ENCODE results near the gene PTK7. TPM values are rescaled to one million over a fixed set of nuclear protein-coding genes. Genes with fewer than 3 reads are reported as not detected.
"Not testable (repeated sequence)": the region's sequence is repeated elsewhere in the genome, so short reads cannot be mapped to it uniquely, and the experiment has no call there.

PTK7 gene
- total RNA-seq, 1 donor from 2014 or later: 308 TPM

DNA sequence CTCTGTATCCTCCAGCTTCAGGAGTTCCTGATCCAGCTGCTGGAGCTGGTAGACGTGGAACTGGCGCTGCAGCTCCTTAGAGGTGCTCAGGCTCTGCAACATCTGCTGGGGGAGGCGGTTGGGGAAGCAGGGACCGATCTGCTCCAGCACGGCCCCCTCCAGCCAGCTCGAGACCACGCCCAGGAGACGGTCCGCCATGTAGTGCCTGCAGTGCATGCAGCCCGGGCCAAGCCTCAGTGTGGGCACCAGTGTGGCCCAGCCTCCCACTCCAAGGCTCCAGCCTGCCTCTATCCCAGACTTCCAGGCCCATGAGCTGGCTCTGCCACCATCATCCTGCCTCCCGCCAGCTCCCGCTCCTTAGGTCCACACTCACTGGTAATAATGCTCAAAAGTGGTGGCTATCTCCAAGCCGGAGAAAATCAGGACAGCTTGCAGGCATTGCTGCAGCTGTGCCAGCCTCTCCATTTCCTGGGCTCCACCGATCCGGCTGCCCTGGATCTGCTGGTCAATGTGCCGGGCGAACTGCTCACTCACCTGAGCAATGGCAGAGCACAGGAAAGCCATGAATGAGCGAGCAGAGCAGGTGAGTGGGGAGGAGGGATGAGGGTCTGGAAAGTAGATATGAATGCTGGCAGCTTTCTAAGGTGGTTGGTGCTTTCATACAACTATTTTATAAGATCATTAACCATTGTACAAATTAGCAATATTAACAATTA lies 35.4 kb upstream of the PTK7 start:
- no peaks in the 10 kb centered on the region for H3K4me1 Mint-ChIP-seq
- TF ChIP-seq, protein P1, sequence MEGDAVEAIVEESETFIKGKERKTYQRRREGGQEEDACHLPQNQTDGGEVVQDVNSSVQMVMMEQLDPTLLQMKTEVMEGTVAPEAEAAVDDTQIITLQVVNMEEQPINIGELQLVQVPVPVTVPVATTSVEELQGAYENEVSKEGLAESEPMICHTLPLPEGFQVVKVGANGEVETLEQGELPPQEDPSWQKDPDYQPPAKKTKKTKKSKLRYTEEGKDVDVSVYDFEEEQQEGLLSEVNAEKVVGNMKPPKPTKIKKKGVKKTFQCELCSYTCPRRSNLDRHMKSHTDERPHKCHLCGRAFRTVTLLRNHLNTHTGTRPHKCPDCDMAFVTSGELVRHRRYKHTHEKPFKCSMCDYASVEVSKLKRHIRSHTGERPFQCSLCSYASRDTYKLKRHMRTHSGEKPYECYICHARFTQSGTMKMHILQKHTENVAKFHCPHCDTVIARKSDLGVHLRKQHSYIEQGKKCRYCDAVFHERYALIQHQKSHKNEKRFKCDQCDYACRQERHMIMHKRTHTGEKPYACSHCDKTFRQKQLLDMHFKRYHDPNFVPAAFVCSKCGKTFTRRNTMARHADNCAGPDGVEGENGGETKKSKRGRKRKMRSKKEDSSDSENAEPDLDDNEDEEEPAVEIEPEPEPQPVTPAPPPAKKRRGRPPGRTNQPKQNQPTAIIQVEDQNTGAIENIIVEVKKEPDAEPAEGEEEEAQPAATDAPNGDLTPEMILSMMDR (IDR thresholded peaks at IDR 0.05; ENCODE audit: unreplicated experiment): no peak
- no peak overlapping the region for H3K27ac Mint-ChIP-seq
- H3K4me3 Mint-ChIP-seq: no peak overlapping the region
- no peak for DNase-seq (ENCODE audit: low spot score in 2 of 2, unreplicated experiment in 2 of 2)
- peaks cover 52% of the 10 kb centered on the region for H3K36me3 Mint-ChIP-seq
- H3K9me3 Mint-ChIP-seq: no peaks in the 10 kb centered on the region
- H3K27me3 Mint-ChIP-seq (ENCODE audit: low read depth): no peaks in the 10 kb centered on the region

DNA sequence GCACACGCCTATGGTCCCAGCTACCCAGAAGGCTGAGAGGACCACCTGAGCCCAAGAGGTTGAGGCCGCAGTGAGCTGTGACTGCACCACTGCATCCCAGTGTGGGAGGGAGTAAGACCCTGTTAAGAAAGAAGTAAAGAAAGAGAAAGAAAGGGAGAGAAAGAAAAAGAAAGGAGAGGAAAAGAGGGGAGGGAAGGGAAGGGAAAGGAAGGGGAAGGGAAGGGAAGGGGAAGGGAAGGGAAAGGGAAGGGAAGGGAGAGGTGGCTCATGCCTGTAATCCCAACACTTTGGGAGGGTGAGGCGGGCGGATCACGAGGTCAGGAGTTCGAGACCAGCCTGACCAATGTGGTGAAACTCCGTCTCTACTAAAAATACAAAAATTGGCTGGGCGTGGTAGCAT lies 34.6 kb upstream of the PTK7 start:
- H3K4me3 Mint-ChIP-seq; H3K4me1 Mint-ChIP-seq; H3K9me3 Mint-ChIP-seq; DNase-seq (ENCODE audit: low spot score in 2 of 2, unreplicated experiment in 2 of 2); H3K27me3 Mint-ChIP-seq (ENCODE audit: low read depth); H3K27ac Mint-ChIP-seq: not testable (repeated sequence)
- H3K36me3 Mint-ChIP-seq: peaks cover 56% of the 10 kb centered on the region

DNA sequence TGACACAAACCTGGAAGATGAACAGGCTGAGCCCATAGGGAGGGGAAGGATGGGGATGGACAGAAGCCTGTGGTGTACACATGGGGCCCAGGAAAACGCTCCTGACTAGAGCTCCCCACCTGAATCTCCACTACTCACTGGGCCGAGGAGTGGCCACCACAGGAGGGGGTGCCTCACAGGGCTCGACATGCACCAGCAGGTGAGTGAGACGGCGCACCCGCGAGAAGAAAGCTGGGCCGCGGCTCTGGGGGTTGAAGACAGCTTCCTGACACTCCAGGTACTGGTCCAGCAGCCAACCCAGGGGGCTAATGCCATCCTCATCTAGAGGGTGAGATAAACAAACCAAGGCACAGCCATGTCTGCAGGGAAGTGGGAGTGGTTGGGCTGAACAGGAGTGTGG lies 32.8 kb upstream of the PTK7 start:
- H3K36me3 Mint-ChIP-seq: peaks cover 50% of the 10 kb centered on the region
- DNase-seq (ENCODE audit: low spot score in 2 of 2, unreplicated experiment in 2 of 2): no peak

DNA sequence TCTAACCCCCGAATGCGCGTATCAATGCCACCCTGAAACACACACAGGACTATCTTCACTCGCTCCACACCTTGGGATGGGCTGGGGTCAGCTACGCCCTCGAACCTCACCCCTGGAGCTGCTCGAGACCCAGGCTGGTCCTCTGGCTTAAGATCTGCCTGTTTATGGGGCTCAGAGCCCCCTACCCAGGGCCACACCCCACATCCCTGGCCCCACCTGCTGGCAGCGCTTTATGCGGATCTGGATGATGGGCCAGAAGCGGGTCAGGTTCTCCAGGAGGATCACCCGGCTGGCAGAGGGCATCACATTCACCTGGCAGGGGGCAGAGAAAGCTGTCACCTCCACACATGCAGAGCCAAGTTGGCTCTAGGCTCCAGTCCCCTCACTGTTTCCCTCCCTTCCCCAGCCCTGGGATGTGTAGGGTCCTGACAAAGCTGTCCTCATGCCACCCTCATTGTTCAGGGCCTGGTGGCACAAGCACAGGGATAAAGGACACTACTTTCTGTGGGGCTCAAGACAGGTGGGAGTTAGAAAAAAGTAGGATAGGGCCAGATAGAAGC lies 30.7 kb upstream of the PTK7 start:
- no peak overlapping the region for H3K27ac Mint-ChIP-seq
- no peak overlapping the region for H3K4me3 Mint-ChIP-seq
- no peak for DNase-seq (ENCODE audit: low spot score in 2 of 2, unreplicated experiment in 2 of 2)
- peaks cover 49% of the 10 kb centered on the region for H3K36me3 Mint-ChIP-seq
- H3K9me3 Mint-ChIP-seq: no peaks in the 10 kb centered on the region
- H3K27me3 Mint-ChIP-seq (ENCODE audit: low read depth): no peaks in the 10 kb centered on the region
- peaks cover 3% of the 10 kb centered on the region for H3K4me1 Mint-ChIP-seq
- TF ChIP-seq, protein P1 (IDR thresholded peaks at IDR 0.05; ENCODE audit: unreplicated experiment): no peak

More for the DNA sequence above, 32.8 kb upstream of the PTK7 start:
- no peak overlapping the region for H3K4me3 Mint-ChIP-seq
- no peak overlapping the region for H3K27ac Mint-ChIP-seq
- no peaks in the 10 kb centered on the region for H3K27me3 Mint-ChIP-seq (ENCODE audit: low read depth)
- TF ChIP-seq, protein P1 (IDR thresholded peaks at IDR 0.05; ENCODE audit: unreplicated experiment): no peak
- no peaks in the 10 kb centered on the region for H3K4me1 Mint-ChIP-seq
- no peaks in the 10 kb centered on the region for H3K9me3 Mint-ChIP-seq

DNA sequence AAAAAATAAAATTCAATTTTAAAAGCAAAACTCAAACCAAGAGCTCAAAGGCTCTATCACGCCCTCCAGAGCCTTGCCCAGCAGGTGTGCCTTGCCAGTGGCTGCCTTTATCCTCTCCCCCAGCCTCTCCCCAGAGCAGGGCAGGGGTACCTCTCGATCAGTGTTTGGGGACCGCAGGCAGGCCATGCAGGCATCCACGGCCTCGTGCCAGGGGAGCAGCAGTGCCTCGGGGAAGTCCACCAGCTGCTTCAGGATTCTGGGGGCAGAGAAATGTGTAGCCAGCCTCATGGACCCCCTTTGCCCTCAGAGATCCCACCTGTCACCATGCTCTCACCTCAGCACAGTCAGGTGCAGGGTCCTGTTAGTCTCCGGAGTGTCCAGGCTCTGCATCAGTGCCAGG lies 28.1 kb upstream of the PTK7 start:
- Mint-ChIP-seq H3K4me1 (peaks cover 29% of the 10 kb centered on the region), H3K9me3 (no peaks in the 10 kb centered on the region), H3K27me3 (ENCODE audit: low read depth) (no peaks in the 10 kb centered on the region), H3K27ac (no peak overlapping the region), H3K4me3 (no peak overlapping the region), H3K36me3 (peaks cover 44% of the 10 kb centered on the region)
- TF ChIP-seq, protein P1 (IDR thresholded peaks at IDR 0.05; ENCODE audit: unreplicated experiment): no peak
- DNase-seq (ENCODE audit: low spot score in 2 of 2, unreplicated experiment in 2 of 2): no peak

DNA sequence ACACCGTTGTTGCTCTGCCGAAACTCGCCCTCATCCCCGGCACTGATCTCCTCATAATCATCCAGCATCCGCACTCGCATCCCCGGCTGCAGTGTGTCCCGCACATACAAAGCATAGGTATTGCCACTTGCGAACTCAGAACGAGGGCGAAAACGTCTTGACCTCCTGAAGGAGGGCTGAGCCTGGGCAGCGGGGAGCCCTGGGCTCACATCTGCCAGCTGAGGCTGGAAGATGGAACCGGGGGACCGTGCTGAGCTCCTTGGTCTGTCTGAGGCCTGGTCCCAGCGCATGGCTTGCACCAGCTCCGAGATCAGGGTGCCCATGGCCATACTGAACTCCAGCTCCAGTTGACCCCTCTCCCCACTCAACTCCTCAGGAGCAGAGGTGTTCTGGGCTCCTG lies 25.1 kb upstream of the PTK7 start:
- Mint-ChIP-seq H3K27ac (peak overlapping the region; percentile 47), H3K27me3 (ENCODE audit: low read depth) (no peaks in the 10 kb centered on the region), H3K36me3 (peaks cover 39% of the 10 kb centered on the region), H3K4me3 (peak overlapping the region; percentile 18), H3K4me1 (peaks cover 35% of the 10 kb centered on the region), H3K9me3 (no peaks in the 10 kb centered on the region)
- TF ChIP-seq, protein P1 (IDR thresholded peaks at IDR 0.05; ENCODE audit: unreplicated experiment): no peak
- DNase-seq (ENCODE audit: low spot score in 2 of 2, unreplicated experiment in 2 of 2): no peak

Measured in mesothelial cell of epicardium (in vitro differentiated cells).